Neural progenitor cell (in vitro differentiated cells): Measurements from ENCODE around the gene CHST13. TPM values are rescaled to one million over a fixed set of nuclear protein-coding genes. Genes with fewer than 3 reads are reported as not detected.

Experiments
- DNase-seq: peaks from one replicate; pipeline ENCODE4 v3.0.0-alpha.2; 2016; ENCODE audit warnings: low spot score
- H2AFZ ChIP-seq: fragments of 200-600 bp; sonication (generic); replicated peaks from 2 replicates; pipeline ENCODE4 v1.6.1; 2016; ENCODE audit warnings: antibody characterized with exemption
- H3F3A ChIP-seq: fragments of 200-600 bp; sonication (generic); 2 replicates; pipeline ENCODE4 v1.6.1; 2016; ENCODE audit warnings: antibody characterized with exemption, low read depth
- H3K27ac ChIP-seq: fragments of 200-600 bp; sonication (generic); 2 replicates; pipeline ENCODE4 v1.5.1; 2016; ENCODE audit warnings: mild to moderate bottlenecking
- H3K27me3 ChIP-seq: fragments of 200-600 bp; sonication (generic); 2 replicates; pipeline ENCODE4 v1.6.1; 2016; ENCODE audit warnings: mild to moderate bottlenecking, moderate library complexity
- H3K36me3 ChIP-seq: fragments of 200-600 bp; sonication (generic); 2 replicates; pipeline ENCODE4 v1.5.1; 2016
- H3K4me1 ChIP-seq: fragments of 200-600 bp; sonication (generic); 2 replicates; pipeline ENCODE4 v1.6.1; 2016; ENCODE audit warnings: mixed run types
- H3K4me2 ChIP-seq: fragments of 200-600 bp; sonication (generic); 2 replicates; pipeline ENCODE4 v1.6.1; 2016
- H3K4me3 ChIP-seq: fragments of 200-600 bp; sonication (generic); 2 replicates; pipeline ENCODE4 v1.5.1; 2016
- H3K79me2 ChIP-seq: fragments of 200-600 bp; sonication (generic); 2 replicates; pipeline ENCODE4 v1.6.1; 2016; ENCODE audit warnings: low read depth
- H3K9ac ChIP-seq: fragments of 200-600 bp; sonication (generic); 2 replicates; pipeline ENCODE4 v1.6.1; 2016
- H3K9me3 ChIP-seq: fragments of 200-600 bp; sonication (generic); 2 replicates; pipeline ENCODE4 v1.5.1; 2016; ENCODE audit warnings: low read depth
- H4K20me1 ChIP-seq: fragments of 200-600 bp; sonication (generic); 2 replicates; pipeline ENCODE4 v1.6.1; 2016; ENCODE audit warnings: low read depth
- H3K27ac Mint-ChIP-seq: 3 replicates; pipeline ENCODE4 v1.8.0; 2021; ENCODE audit warnings: mixed read lengths
- H3K27me3 Mint-ChIP-seq: 2 replicates; pipeline ENCODE4 v1.8.0; 2022; ENCODE audit warnings: low read depth, mild to moderate bottlenecking, inconsistent platforms, moderate library complexity, mixed read lengths; ENCODE audit not compliant: insufficient read depth
- H3K36me3 Mint-ChIP-seq: 3 replicates; pipeline ENCODE4 v1.8.0; 2021; ENCODE audit warnings: mixed read lengths
- H3K4me1 Mint-ChIP-seq: 3 replicates; pipeline ENCODE4 v1.8.0; 2021; ENCODE audit warnings: mixed read lengths
- H3K4me3 Mint-ChIP-seq: 3 replicates; pipeline ENCODE4 v1.8.0; 2021; ENCODE audit warnings: mild to moderate bottlenecking, moderate library complexity, mixed read lengths
- H3K9me3 Mint-ChIP-seq: 3 replicates; pipeline ENCODE4 v1.8.0; 2020; ENCODE audit warnings: mixed read lengths
- EZH2 ChIP-seq: fragments of 200-600 bp; sonication (generic); IDR thresholded peaks from 2 replicates; pipeline ENCODE4 v1.6.1; 2017; ENCODE audit warnings: antibody characterized with exemption, mild to moderate bottlenecking, moderate library complexity
- EZH2phosphoT487 ChIP-seq: fragments of 200-600 bp; sonication (generic); IDR thresholded peaks from 2 replicates; pipeline ENCODE4 v1.6.1; 2017; ENCODE audit warnings: antibody characterized with exemption
- total RNA-seq: library from RNA; depleted of rRNA; stranded (reverse); fragments of >200 nt; gene quantifications from 2 replicates; pipeline ENCODE4 v1.2.3, GENCODE V29; 2015; ENCODE audit warnings: low replicate concordance
- TF ChIP-seq, protein P1 (sequence below): fragments of 200-600 bp; sonication (generic); IDR thresholded peaks from 2 replicates; pipeline ENCODE4 v1.5.1; 2017; ENCODE audit warnings: antibody characterized with exemption, mild to moderate bottlenecking

The CHST13 gene
- total RNA-seq, 1 donor from 2014 or later: 0.09 TPM

DNA sequence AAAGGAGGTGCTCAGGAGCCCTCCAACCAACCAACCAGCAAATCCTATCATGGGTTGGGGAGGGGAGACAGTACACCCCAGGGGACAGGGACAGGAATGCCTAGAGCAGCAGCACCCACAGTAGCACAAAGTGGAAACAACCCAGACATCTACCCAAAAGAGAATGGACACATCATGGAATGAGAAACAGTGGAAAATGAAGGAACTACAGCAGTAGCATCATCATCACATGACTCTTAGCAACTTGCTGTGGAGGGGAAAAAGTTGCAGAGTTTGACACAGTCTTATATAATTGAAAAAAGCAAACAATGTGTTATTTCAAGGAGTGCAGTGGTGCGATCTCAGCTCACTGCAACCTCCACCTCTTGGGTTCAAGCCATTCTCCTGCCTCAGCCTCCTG lies 23.8 kb downstream of the CHST13 start:
- Histone ChIP-seq H3K36me3 (no peaks in the 10 kb centered on the region), H3K9ac (no peak overlapping the region), H4K20me1 (no peaks in the 10 kb centered on the region), H3K4me1 (peaks cover 17% of the 10 kb centered on the region), H3K79me2 (no peaks in the 10 kb centered on the region), H3K27me3 (no peaks in the 10 kb centered on the region), H3K9me3 (no peaks in the 10 kb centered on the region), H2AFZ (no peak overlapping the region), H3K4me3 (no peak overlapping the region), H3K27ac (no peak overlapping the region), H3F3A (no peaks in the 10 kb centered on the region), H3K4me2 (no peak overlapping the region)
- Mint-ChIP-seq H3K4me1 (peaks cover 27% of the 10 kb centered on the region), H3K9me3 (no peaks in the 10 kb centered on the region), H3K4me3 (no peak overlapping the region), H3K27me3 (no peaks in the 10 kb centered on the region), H3K36me3 (no peaks in the 10 kb centered on the region), H3K27ac (no peak overlapping the region)
- DNase-seq: no peak
- no peak for TF ChIP-seq EZH2phosphoT487
- TF ChIP-seq, protein P1, sequence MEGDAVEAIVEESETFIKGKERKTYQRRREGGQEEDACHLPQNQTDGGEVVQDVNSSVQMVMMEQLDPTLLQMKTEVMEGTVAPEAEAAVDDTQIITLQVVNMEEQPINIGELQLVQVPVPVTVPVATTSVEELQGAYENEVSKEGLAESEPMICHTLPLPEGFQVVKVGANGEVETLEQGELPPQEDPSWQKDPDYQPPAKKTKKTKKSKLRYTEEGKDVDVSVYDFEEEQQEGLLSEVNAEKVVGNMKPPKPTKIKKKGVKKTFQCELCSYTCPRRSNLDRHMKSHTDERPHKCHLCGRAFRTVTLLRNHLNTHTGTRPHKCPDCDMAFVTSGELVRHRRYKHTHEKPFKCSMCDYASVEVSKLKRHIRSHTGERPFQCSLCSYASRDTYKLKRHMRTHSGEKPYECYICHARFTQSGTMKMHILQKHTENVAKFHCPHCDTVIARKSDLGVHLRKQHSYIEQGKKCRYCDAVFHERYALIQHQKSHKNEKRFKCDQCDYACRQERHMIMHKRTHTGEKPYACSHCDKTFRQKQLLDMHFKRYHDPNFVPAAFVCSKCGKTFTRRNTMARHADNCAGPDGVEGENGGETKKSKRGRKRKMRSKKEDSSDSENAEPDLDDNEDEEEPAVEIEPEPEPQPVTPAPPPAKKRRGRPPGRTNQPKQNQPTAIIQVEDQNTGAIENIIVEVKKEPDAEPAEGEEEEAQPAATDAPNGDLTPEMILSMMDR: no peak
- TF ChIP-seq EZH2: no peak

DNA sequence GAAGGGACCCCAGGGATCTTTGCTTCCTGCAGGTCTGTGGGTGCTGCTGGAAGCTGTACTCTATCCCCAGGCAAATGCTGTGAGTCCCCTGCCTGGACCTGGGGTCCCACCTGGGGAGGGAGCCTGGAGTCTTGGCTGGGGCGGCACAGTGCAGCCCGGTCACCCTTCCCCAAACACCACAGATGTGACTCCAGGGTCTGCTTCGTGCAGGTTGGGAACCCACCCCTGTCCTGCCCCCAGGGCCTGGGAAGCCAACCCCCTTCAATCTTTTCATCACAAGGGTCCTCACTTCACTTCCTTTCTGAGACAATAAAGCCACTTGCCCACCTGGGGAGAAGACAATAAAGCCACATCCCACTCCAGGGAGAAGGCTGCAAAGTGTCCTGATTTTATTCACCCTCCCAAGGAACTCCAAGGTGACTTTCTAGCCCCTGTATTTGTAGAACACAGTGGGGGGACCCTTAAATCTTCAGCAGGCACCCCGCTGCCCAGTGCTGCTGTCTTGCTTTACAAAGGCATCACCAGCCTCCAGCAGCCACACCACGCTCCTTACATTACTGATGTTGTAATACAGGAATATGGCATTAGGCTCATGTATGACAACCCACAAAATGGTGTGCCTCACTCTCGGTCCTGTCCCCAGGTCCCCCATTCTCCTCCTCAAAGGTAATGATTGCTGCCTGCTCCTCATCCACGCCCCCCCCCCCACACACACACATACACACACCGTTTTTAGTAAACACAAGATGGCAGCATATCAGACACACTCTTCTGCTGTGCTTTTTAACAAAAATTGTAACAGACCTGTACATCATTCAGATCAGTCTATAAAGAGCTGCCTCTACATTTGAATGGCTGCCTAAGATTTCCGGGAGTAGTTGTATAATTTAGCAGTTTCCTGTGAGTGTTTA lies 24.9 kb downstream of the CHST13 start:
- peak overlapping the region; percentile 21 for H3K27ac Mint-ChIP-seq
- peaks cover 27% of the 10 kb centered on the region for H3K4me1 Mint-ChIP-seq
- TF ChIP-seq EZH2phosphoT487: no peak
- TF ChIP-seq, protein P1: no peak

DNA sequence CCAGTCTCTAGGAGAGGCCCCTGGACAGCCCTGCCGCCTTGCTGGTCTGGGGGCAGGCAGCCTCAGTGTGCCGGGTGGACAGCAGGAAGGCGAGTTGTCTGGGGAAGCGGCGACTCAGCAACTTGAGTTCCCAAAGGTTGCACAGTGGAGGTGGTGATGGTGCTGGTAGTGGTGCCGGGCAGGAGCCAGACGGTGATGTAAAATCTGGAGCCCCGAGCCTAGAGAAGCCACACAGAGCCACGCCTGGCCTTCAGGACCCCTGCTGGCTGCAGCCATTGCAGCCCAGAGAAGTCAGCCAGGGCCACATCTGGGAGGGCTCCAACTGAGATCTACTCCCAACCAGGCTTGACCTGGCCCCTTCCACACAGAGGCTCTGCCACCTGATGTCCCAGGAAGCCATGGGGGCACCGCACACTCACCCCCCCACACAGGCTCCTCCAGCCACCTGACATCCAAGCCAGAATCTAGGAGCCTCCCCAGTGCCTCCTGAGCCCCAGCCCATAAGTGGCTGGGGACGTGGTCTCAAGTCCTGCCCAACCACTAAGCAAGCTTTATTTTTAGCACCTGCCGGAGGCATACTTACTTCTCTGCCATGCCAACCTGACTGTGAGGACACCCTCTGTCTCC lies 26.0 kb downstream of the CHST13 start:
- no peak overlapping the region for H3K4me2 ChIP-seq
- no peak for DNase-seq
- H3K27ac ChIP-seq: no peak overlapping the region
- H3K27ac Mint-ChIP-seq: no peak overlapping the region
- no peak overlapping the region for H3K4me3 ChIP-seq
- no peak overlapping the region for H3K4me3 Mint-ChIP-seq
- no peak overlapping the region for H2AFZ ChIP-seq
- no peaks in the 10 kb centered on the region for H3K36me3 Mint-ChIP-seq
- no peaks in the 10 kb centered on the region for H3K9me3 ChIP-seq
- H3K27me3 ChIP-seq: no peaks in the 10 kb centered on the region
- H3K4me1 Mint-ChIP-seq: peaks cover 27% of the 10 kb centered on the region
- no peaks in the 10 kb centered on the region for H3K36me3 ChIP-seq
- no peaks in the 10 kb centered on the region for H3F3A ChIP-seq
- no peaks in the 10 kb centered on the region for H4K20me1 ChIP-seq
- H3K79me2 ChIP-seq: no peaks in the 10 kb centered on the region
- H3K4me1 ChIP-seq: peaks cover 17% of the 10 kb centered on the region
- H3K27me3 Mint-ChIP-seq: no peaks in the 10 kb centered on the region
- no peak for TF ChIP-seq EZH2phosphoT487
- TF ChIP-seq, protein P1: no peak
- TF ChIP-seq EZH2: no peak
- no peaks in the 10 kb centered on the region for H3K9me3 Mint-ChIP-seq
- H3K9ac ChIP-seq: no peak overlapping the region

More for the DNA sequence above, 24.9 kb downstream of the CHST13 start:
- no peaks in the 10 kb centered on the region for H3K36me3 ChIP-seq
- no peaks in the 10 kb centered on the region for H3K27me3 ChIP-seq
- H3K4me1 ChIP-seq: peaks cover 17% of the 10 kb centered on the region
- no peaks in the 10 kb centered on the region for H3F3A ChIP-seq
- Mint-ChIP-seq H3K9me3 (no peaks in the 10 kb centered on the region), H3K36me3 (no peaks in the 10 kb centered on the region), H3K27me3 (no peaks in the 10 kb centered on the region), H3K4me3 (no peak overlapping the region)
- peak overlapping the region; percentile 74 for H2AFZ ChIP-seq
- peak overlapping the region; percentile 49 for H3K4me2 ChIP-seq
- no peaks in the 10 kb centered on the region for H4K20me1 ChIP-seq
- H3K79me2 ChIP-seq: no peaks in the 10 kb centered on the region
- no peak overlapping the region for H3K9ac ChIP-seq
- no peak overlapping the region for H3K27ac ChIP-seq
- DNase-seq: no peak
- H3K4me3 ChIP-seq: no peak overlapping the region
- no peaks in the 10 kb centered on the region for H3K9me3 ChIP-seq
